PC-9 (cell line): Measurements from ENCODE around the gene POLR2A.

Experiments used
- EZH2 ChIP-seq: fragments of 200-600 bp; sonication (generic); IDR thresholded peaks from 2 replicates; pipeline ENCODE4 v1.8.0; 2017; ENCODE audit warnings: antibody characterized with exemption, low read depth
- TF ChIP-seq, protein P1 (sequence below): fragments of 200-600 bp; sonication (generic); conservative IDR thresholded peaks from 2 replicates; pipeline ENCODE4 v1.6.1; 2017; ENCODE audit warnings: mixed run types, antibody characterized with exemption, mild to moderate bottlenecking, moderate library complexity

DNA sequence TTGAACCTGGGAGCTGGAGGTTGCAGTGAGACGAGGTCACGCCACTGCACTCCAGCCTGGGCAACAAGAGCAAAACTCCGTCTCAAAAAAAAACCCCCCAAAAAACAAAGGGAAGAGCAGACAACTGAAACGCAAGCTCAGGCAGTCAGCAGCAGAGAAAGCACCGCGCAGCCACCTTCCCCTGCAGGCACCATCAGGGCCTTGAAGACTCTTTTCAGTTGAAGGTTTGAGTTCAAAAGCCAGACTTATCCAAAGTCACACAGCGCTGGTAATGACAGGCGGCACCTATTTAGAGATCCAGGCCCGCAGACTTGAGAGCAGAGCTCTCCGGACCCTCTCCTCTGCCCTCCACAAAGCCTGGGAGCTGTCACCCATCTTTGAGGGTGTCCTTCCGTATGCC is 15.9 kb upstream of the POLR2A start:
- TF ChIP-seq, protein P1, sequence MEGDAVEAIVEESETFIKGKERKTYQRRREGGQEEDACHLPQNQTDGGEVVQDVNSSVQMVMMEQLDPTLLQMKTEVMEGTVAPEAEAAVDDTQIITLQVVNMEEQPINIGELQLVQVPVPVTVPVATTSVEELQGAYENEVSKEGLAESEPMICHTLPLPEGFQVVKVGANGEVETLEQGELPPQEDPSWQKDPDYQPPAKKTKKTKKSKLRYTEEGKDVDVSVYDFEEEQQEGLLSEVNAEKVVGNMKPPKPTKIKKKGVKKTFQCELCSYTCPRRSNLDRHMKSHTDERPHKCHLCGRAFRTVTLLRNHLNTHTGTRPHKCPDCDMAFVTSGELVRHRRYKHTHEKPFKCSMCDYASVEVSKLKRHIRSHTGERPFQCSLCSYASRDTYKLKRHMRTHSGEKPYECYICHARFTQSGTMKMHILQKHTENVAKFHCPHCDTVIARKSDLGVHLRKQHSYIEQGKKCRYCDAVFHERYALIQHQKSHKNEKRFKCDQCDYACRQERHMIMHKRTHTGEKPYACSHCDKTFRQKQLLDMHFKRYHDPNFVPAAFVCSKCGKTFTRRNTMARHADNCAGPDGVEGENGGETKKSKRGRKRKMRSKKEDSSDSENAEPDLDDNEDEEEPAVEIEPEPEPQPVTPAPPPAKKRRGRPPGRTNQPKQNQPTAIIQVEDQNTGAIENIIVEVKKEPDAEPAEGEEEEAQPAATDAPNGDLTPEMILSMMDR = no peak
- no peak for TF ChIP-seq EZH2
